SK-N-MC (cell line): ENCODE results near the gene CACNB4.

Experiments used
- FOXP2 ChIP-seq: optimal IDR thresholded peaks from 2 replicates; pipeline ENCODE3; 2011; ENCODE audit warnings: mild to moderate bottlenecking, moderate library complexity; ENCODE audit not compliant: insufficient read depth; ENCODE audit errors: extremely low read length, control extremely low read depth
- POLR2AphosphoS5 ChIP-seq: IDR thresholded peaks from 2 replicates; pipeline ENCODE4 v1.6.1; 2012; ENCODE audit warnings: mild to moderate bottlenecking, low read depth, low read length, borderline replicate concordance

DNA sequence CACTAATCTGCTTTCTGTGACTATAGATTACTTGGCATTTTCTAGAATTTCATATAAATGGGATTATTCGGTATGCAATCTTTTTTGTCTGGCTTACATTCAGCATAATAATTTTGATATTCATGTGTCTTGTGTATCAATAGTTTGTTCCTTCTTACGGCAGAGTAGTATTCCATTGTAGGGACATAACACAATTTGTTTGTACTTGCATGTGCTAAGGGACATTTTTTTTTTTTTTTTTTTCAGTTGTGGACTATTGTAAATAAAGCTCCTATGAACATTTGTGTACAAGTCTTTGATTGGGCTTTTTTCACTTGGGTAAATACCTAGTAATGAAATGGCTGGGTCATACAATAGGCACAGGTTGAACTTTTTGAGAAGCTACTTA is 315.7 kb downstream of the CACNB4 start:
- TF ChIP-seq POLR2AphosphoS5 (no peak), FOXP2 (no peak)
